AG04450 (cell line): ENCODE data around the gene PLEKHO2. TPM values are rescaled to one million over a fixed set of nuclear protein-coding genes. Genes with fewer than 3 reads are reported as not detected.

Experiments used
- CTCF ChIA-PET: fragments of 300-600, 350-600 bp; formaldehyde crosslinking; extraction: SDS; loops from one replicate; lab custom pipeline; 2022; ENCODE audit warnings: antibody characterized with exemption, inconsistent platforms; lab: Charles Lee
- POLR2A ChIA-PET: fragments of 350-600 bp; formaldehyde crosslinking; extraction: SDS; loops from one replicate; lab custom pipeline; 2021; ENCODE audit warnings: antibody characterized with exemption, inconsistent platforms; lab: Yijun Ruan, JAX
- DNase-seq: peaks from one replicate; pipeline ENCODE4 v3.0.0-alpha.2; 2011; ENCODE audit warnings: low read depth, low spot score
- H3K27ac ChIP-seq: one replicate; pipeline ENCODE4 v1.5.1; 2012; ENCODE audit warnings: low read depth, low read length, control low read depth
- H3K27me3 ChIP-seq: one replicate; pipeline ENCODE4 v1.6.0; 2012; ENCODE audit warnings: low read length; ENCODE audit not compliant: control insufficient read depth, insufficient read depth
- H3K4me3 ChIP-seq: 2 replicates; pipeline ENCODE4 v1.5.1; 2011; ENCODE audit warnings: mild to moderate bottlenecking, low read depth, low read length, control low read depth
- H3K9me3 ChIP-seq: 2 replicates; pipeline ENCODE4 v1.5.1; 2012; ENCODE audit warnings: low read length; ENCODE audit not compliant: control insufficient read depth, insufficient read depth
- polyA plus RNA-seq: library from polyadenylated mRNA; depleted of rRNA; stranded (reverse); fragments of >200 nt; gene quantifications from 2 replicates; pipeline ENCODE4 v1.2.3, GENCODE V29; 2011
- TF ChIP-seq, protein P1 (sequence below): IDR thresholded peaks from 2 replicates; pipeline ENCODE4 v1.5.1; 2011; ENCODE audit warnings: low read depth, low read length, control low read depth, inconsistent platforms

The PLEKHO2 gene
- polyA plus RNA-seq, 1 experiment, result 29.5 TPM

GRCh38 chr15:64861331-64861730, 19.6 kb downstream of the PLEKHO2 start:
- no peaks in the 10 kb centered on the region for H3K27me3 ChIP-seq
- POLR2A ChIA-PET, result interaction anchor here (1.0 kb wide), 1 partner anchor 10 kb away, joined by 3 read pairs; no protein-coding TSS in a partner anchor
- H3K9me3 ChIP-seq, result no peaks in the 10 kb centered on the region; the same call in 1 of the 2 replicates
- CTCF ChIA-PET, result no interaction called here
- DNase-seq, result no peak
- H3K4me3 ChIP-seq, result no peak overlapping the region
- TF ChIP-seq, protein P1, sequence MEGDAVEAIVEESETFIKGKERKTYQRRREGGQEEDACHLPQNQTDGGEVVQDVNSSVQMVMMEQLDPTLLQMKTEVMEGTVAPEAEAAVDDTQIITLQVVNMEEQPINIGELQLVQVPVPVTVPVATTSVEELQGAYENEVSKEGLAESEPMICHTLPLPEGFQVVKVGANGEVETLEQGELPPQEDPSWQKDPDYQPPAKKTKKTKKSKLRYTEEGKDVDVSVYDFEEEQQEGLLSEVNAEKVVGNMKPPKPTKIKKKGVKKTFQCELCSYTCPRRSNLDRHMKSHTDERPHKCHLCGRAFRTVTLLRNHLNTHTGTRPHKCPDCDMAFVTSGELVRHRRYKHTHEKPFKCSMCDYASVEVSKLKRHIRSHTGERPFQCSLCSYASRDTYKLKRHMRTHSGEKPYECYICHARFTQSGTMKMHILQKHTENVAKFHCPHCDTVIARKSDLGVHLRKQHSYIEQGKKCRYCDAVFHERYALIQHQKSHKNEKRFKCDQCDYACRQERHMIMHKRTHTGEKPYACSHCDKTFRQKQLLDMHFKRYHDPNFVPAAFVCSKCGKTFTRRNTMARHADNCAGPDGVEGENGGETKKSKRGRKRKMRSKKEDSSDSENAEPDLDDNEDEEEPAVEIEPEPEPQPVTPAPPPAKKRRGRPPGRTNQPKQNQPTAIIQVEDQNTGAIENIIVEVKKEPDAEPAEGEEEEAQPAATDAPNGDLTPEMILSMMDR, result no peak
- no peak overlapping the region for H3K27ac ChIP-seq

DNA sequence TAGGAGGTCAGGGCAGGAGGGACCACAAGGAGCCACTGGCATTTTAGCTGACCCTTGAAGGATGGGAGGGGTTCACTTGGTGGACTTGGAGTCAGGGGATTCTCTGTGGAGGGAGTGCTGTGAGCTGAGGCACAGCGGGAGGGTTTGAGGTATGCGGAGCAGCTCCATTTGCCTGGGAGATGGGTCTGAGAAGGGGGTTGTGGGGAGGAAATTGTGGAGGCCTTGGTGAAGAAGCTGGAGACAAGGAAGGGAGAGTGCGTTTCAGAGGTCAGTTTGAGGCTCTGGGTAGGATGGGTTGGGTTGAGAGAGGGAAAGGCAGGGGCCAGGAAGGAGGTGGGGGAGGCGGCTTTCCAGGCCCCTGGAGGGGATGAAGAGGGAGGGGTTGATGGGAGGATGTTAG, 20.2 kb downstream of the PLEKHO2 start:
- POLR2A ChIA-PET, result interaction anchor here (1.0 kb wide), 1 partner anchor 11 kb away, joined by 3 read pairs; no protein-coding TSS in a partner anchor
- H3K9me3 ChIP-seq, result no peaks in the 10 kb centered on the region; the same call in 1 of the 2 replicates
- H3K4me3 ChIP-seq, result no peak overlapping the region
- TF ChIP-seq, protein P1, result no peak
- no peaks in the 10 kb centered on the region for H3K27me3 ChIP-seq
- no peak for DNase-seq
- CTCF ChIA-PET, result no interaction called here
- H3K27ac ChIP-seq, result peak overlapping the region; percentile 31

DNA sequence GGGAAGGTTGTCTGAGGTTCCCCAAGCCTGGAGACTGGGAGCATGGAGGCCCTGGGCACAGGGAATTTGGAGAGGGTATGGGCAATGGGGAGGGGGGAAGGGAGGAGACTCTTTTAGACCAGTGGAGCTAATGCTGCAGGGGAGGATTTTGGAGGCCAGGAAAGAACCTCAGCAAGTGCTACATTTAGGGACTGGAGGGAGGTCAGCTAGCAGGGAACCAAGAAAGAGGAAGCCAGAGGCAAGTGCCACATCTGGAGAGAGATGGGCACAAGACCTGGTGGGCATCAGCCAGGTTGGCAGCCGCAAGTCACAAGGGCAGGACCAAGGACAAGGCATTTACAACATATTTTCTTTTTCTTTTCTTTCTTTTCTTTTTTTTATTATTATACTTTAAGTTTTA, 20.7 kb downstream of the PLEKHO2 start:
- CTCF ChIA-PET, result no interaction called here
- TF ChIP-seq, protein P1, result no peak

GRCh38 chr15:64864068-64864467, 22.4 kb downstream of the PLEKHO2 start:
- Histone ChIP-seq H3K4me3 (no peak overlapping the region), H3K9me3 (no peaks in the 10 kb centered on the region; the same call in 1 of the 2 replicates), H3K27ac (peak overlapping the region; percentile 47), H3K27me3 (no peaks in the 10 kb centered on the region)
- TF ChIP-seq, protein P1, result no peak
- CTCF ChIA-PET, result interaction anchor here (1.2 kb wide), 1 partner anchor 41 kb away, joined by 3 read pairs; no protein-coding TSS in a partner anchor
- no peak for DNase-seq
- POLR2A ChIA-PET, result interaction anchor here (0.5 to 2.2 kb wide), 4 partner anchors 13 to 34 kb away, joined by 3 to 9 read pairs (median 4); no protein-coding TSS in a partner anchor

More for the DNA sequence above, 20.7 kb downstream of the PLEKHO2 start:
- no peaks in the 10 kb centered on the region; the same call in 1 of the 2 replicates for H3K9me3 ChIP-seq
- DNase-seq, result no peak
- H3K4me3 ChIP-seq, result no peak overlapping the region
- H3K27me3 ChIP-seq, result no peaks in the 10 kb centered on the region
- POLR2A ChIA-PET, result interaction anchor here (1.0 to 2.2 kb wide), 2 partner anchors 11 to 22 kb away, joined by 3 to 9 read pairs; no protein-coding TSS in a partner anchor
- H3K27ac ChIP-seq, result no peak overlapping the region
